ENCODE results near the gene RANBP3L. TPM values are rescaled to one million over a fixed set of nuclear protein-coding genes. Genes with fewer than 3 reads are reported as not detected.
"Not testable (repeated sequence)": the region's sequence is repeated elsewhere in the genome, so short reads cannot be mapped to it uniquely, and the experiment has no call there.

The RANBP3L gene
- total and polyA plus RNA-seq, 8 donors: 0.20 to 17.0 (median 1.9) TPM; not detected in 2

DNA sequence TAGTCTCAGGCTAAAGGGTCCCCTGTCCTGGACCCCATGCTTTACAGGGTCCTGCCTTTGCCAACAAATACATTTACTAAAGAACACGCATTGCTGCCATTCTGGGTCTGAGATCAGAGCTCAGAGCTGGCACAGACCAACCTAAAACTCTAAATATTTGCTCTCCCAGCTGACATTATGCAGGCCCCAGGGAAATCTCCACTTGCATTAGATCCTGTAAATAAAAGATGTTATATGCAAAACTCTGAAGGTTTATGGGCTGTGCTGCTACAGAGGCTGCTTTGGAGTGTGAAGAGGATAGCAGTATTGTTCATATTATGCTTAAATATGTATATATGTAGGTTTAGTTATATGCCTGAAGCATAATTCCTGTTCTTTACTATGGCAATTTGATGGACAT, 35.9 kb upstream of the RANBP3L start:
- H3K4me1 ChIP-seq: peaks cover 0 to 13% (median 0%) of the 10 kb centered on the region in 4 donors
- no peaks in the 10 kb centered on the region for H3K36me3 ChIP-seq
- H3K4me3 ChIP-seq: no peak overlapping the region
- intact Hi-C loops (cut with DNase I; ENCODE audit: low total_unique reads): no loop called here
- H3K27ac ChIP-seq: no peak overlapping the region
- no peaks in the 10 kb centered on the region for H3K9me3 ChIP-seq
- TF ChIP-seq POLR2AphosphoS5 (IDR thresholded peaks at IDR 0.05) (no peak), EP300 (IDR thresholded peaks at IDR 0.05) (no peak), POLR2A (IDR thresholded peaks at IDR 0.05) (no peak)
- TF ChIP-seq, protein P1, sequence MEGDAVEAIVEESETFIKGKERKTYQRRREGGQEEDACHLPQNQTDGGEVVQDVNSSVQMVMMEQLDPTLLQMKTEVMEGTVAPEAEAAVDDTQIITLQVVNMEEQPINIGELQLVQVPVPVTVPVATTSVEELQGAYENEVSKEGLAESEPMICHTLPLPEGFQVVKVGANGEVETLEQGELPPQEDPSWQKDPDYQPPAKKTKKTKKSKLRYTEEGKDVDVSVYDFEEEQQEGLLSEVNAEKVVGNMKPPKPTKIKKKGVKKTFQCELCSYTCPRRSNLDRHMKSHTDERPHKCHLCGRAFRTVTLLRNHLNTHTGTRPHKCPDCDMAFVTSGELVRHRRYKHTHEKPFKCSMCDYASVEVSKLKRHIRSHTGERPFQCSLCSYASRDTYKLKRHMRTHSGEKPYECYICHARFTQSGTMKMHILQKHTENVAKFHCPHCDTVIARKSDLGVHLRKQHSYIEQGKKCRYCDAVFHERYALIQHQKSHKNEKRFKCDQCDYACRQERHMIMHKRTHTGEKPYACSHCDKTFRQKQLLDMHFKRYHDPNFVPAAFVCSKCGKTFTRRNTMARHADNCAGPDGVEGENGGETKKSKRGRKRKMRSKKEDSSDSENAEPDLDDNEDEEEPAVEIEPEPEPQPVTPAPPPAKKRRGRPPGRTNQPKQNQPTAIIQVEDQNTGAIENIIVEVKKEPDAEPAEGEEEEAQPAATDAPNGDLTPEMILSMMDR (IDR thresholded peaks at IDR 0.05): no peak
- 27 to 68% (median 53%) methylated on average over 1 of the region's 1 CpG for WGBS, 5 donors
- no peaks in the 10 kb centered on the region for H3K27me3 ChIP-seq
- DNase-seq: peak in 1 of 2 donors; percentile 51

DNA sequence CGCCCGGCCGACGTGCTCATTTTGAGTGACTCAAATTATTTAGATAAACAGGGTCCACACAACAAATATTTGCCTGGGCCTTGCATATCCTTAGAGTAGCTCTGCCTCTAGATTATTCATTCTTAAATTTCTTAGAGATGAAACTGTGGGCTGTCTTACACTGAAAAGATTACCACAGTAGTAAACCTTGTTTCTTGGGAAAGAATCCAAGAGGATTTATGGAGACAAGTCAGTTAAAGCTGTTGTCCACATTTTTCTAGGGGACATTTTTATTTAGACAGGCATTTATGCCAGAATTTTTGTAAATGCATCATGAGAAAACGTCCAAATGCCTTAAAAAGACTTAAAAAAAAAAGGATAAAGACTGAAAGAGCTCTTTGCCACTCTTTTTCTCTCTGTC, 32.6 kb upstream of the RANBP3L start:
- Histone ChIP-seq H3K4me1 (peaks cover 0 to 13% (median 0%) of the 10 kb centered on the region in 4 donors), H3K4me3 (no peak overlapping the region), H3K9me3 (no peaks in the 10 kb centered on the region), H3K27ac (no peak overlapping the region), H3K27me3 (no peaks in the 10 kb centered on the region), H3K36me3 (no peaks in the 10 kb centered on the region)
- DNase-seq: no peak
- TF ChIP-seq POLR2A (IDR thresholded peaks at IDR 0.05): no peak
- no peak for TF ChIP-seq POLR2AphosphoS5 (IDR thresholded peaks at IDR 0.05)
- no peak for TF ChIP-seq EP300 (IDR thresholded peaks at IDR 0.05)
- TF ChIP-seq, protein P1 (IDR thresholded peaks at IDR 0.05): no peak
- intact Hi-C loops (cut with DNase I; ENCODE audit: low total_unique reads): no loop called here
- 64 to 81% (median 77%) methylated on average over 5 of the region's 5 CpGs for WGBS, 5 donors

DNA sequence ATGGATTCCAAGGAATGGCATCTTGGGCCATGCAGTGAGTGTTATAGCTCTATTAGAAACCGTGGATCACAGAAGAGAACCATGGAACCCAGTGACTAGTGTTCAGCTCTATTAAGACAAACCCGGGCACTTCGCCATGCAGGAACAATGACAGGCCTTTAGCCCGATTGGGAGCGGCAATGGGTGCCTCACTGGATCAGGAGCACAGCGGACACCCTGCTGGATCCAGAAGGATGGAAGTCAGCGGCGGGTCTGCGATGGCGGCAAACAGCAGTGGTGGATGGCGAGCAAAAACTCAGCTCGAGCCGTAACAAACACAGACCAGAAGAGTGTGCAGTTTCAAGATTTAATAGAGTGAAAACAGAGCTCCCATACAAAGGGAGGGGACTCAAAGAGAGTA, 31.0 kb upstream of the RANBP3L start:
- H3K9me3 ChIP-seq; intact Hi-C loops (cut with DNase I; ENCODE audit: low total_unique reads); H3K27me3 ChIP-seq; H3K36me3 ChIP-seq; H3K27ac ChIP-seq; DNase-seq; H3K4me3 ChIP-seq: not testable (repeated sequence)
- WGBS, 5 donors: 85 to 91% (median 87%) methylated on average over 12 to 13 of the region's 13 CpGs
- peaks cover 0 to 11% (median 0%) of the 10 kb centered on the region in 4 donors for H3K4me1 ChIP-seq

DNA sequence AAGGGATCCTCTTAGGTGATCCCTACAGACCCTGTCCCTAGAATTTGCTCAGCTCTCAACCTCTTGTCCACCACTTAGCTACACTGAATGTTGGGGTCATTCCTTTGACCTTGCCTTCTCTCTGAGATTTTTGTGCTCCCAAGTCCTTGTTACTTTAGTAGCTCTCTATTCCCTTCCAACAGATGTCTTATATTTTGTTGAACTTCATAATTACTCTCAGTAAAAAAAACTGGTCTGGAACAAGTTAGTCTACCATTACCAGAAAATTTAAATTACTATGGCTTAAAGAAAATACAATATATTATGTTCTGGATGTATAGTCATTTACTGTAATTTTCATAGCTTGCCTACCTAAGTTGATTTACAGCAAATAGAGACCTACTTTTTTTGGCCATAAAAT, 23.5 kb upstream of the RANBP3L start:
- Histone ChIP-seq H3K36me3 (no peaks in the 10 kb centered on the region), H3K27me3 (no peaks in the 10 kb centered on the region), H3K4me3 (no peak overlapping the region), H3K27ac (no peak overlapping the region), H3K9me3 (no peaks in the 10 kb centered on the region), H3K4me1 (no peaks in the 10 kb centered on the region)
- no peak for DNase-seq
- no peak for TF ChIP-seq POLR2AphosphoS5 (IDR thresholded peaks at IDR 0.05)
- TF ChIP-seq EP300 (IDR thresholded peaks at IDR 0.05): no peak
- TF ChIP-seq, protein P1 (IDR thresholded peaks at IDR 0.05): no peak
- TF ChIP-seq POLR2A (IDR thresholded peaks at IDR 0.05): no peak
- intact Hi-C loops (cut with DNase I; ENCODE audit: low total_unique reads): no loop called here

DNA sequence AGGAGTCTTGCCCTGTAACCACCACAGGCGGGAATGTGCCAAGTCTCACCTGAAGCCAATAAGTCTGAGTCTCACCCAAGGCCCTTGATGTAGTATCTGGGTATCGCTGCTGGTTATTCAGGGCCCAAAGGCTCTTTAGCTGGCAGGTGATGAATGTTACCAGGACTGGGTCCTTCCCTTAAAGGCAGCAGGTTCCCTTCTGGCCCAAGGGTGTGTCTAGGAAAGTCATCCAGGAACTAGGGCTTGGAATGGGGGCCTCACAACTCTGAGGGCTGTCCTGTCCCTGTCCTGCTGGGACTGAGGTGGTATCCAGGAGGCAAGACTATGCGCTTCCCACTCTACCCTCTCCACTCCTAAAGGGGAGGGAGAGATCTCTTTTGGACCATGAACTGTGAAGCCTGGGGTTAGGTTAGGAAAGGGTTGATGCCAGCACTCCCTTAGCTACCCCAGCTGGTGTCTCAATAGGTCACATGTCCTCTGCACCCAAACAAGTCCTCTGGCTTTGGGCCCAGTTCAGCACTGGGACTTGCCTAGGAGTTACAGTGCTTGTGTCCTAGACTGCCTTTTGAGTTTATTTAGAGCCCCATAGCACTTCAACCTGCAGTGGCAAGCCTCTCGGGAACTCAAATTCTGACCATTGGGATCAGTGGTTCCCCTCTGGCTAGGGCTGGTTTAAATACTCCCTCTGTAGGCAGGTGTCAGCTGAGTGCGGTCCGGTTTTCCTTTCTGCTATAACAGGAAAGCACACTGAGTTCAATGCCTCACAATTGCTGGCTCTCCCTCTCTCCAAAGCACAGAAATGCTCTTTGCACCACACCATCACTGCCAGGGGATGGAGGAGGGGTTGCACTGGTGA, 22.5 kb upstream of the RANBP3L start:
- no peak for DNase-seq
- 86 to 94% (median 89%) methylated on average over 5 to 6 of the region's 6 CpGs for WGBS, 5 donors
- Histone ChIP-seq H3K9me3 (no peaks in the 10 kb centered on the region), H3K27me3 (no peaks in the 10 kb centered on the region), H3K4me1 (no peaks in the 10 kb centered on the region), H3K36me3 (no peaks in the 10 kb centered on the region), H3K4me3 (no peak overlapping the region), H3K27ac (no peak overlapping the region)
- intact Hi-C loops (cut with DNase I; ENCODE audit: low total_unique reads): no loop called here
- TF ChIP-seq POLR2A (IDR thresholded peaks at IDR 0.05): no peak
- no peak for TF ChIP-seq POLR2AphosphoS5 (IDR thresholded peaks at IDR 0.05)
- no peak for TF ChIP-seq EP300 (IDR thresholded peaks at IDR 0.05)
- TF ChIP-seq, protein P1 (IDR thresholded peaks at IDR 0.05): no peak

All from stomach (tissue), 9 donors.